ENCODE measurements around the gene FTO. TPM values are rescaled to one million over a fixed set of nuclear protein-coding genes. Genes with fewer than 3 reads are reported as not detected.

The FTO gene
- total RNA-seq, 1 donor from 2014 or later, result 110 TPM

DNA sequence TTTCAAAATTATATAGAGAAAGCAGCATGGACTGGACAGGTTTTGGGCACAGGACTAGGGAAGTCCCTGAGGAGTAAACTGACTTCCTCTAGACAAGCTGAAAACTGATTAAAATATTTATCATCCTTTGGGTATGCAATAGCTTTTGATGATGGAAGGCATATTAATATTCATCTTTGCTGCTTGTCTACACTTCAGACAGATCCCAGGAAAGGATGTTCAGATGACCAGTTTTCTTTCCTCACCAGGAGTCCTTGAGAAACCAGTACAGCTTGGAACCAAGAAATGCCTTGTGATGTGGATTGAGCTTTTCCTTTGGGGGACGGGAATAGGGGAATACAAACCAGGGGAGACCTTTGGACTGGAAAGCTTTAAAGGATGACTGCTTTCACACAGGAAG lies 195.5 kb downstream of the FTO start:
- Mint-ChIP-seq H3K27ac (no peak overlapping the region), H3K36me3 (peaks cover 6% of the 10 kb centered on the region), H3K4me3 (no peak overlapping the region), H3K27me3 (ENCODE audit: insufficient read depth, low read depth) (no peaks in the 10 kb centered on the region), H3K4me1 (peaks cover 23% of the 10 kb centered on the region), H3K9me3 (peaks cover 2% of the 10 kb centered on the region)
- no peak for DNase-seq (ENCODE audit: low spot score)
- Histone ChIP-seq H2AFZ (replicated peaks) (no peak overlapping the region), H3K36me3 (no peaks in the 10 kb centered on the region), H3K27ac (no peak overlapping the region), H3K4me3 (no peak overlapping the region), H3F3A (ENCODE audit: low read depth) (peaks cover 6% of the 10 kb centered on the region), H3K79me2 (ENCODE audit: low read depth) (no peaks in the 10 kb centered on the region), H4K20me1 (ENCODE audit: low read depth) (peaks cover 6% of the 10 kb centered on the region), H3K4me1 (peaks cover 14% of the 10 kb centered on the region), H3K9ac (no peak overlapping the region), H3K9me3 (ENCODE audit: low read depth) (no peaks in the 10 kb centered on the region), H3K27me3 (no peaks in the 10 kb centered on the region), H3K4me2 (no peak overlapping the region)
- TF ChIP-seq EZH2 (IDR thresholded peaks at IDR 0.05) (no peak), EZH2phosphoT487 (IDR thresholded peaks at IDR 0.05) (no peak)
- TF ChIP-seq, protein P1, sequence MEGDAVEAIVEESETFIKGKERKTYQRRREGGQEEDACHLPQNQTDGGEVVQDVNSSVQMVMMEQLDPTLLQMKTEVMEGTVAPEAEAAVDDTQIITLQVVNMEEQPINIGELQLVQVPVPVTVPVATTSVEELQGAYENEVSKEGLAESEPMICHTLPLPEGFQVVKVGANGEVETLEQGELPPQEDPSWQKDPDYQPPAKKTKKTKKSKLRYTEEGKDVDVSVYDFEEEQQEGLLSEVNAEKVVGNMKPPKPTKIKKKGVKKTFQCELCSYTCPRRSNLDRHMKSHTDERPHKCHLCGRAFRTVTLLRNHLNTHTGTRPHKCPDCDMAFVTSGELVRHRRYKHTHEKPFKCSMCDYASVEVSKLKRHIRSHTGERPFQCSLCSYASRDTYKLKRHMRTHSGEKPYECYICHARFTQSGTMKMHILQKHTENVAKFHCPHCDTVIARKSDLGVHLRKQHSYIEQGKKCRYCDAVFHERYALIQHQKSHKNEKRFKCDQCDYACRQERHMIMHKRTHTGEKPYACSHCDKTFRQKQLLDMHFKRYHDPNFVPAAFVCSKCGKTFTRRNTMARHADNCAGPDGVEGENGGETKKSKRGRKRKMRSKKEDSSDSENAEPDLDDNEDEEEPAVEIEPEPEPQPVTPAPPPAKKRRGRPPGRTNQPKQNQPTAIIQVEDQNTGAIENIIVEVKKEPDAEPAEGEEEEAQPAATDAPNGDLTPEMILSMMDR (IDR thresholded peaks at IDR 0.05), result no peak

DNA sequence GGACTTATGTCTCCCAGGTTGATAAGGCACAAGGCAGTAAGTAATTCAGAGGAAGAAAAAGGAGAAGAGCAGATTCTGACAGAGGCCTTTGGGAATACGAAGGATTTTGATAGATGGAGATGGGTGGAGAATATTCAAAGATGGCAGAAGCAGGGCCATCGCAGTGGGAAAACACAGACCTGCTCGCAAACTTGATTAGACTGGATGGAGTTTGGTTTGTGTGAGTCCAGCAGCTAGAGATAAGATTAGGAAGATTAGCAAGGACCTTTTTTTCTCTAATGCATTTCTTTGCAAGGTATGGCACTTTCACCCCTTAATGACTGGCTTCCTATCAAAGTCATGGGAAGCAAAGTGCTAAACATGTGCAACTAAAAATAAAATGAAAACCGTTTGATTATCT lies 196.7 kb downstream of the FTO start:
- no peaks in the 10 kb centered on the region for H3K27me3 Mint-ChIP-seq (ENCODE audit: insufficient read depth, low read depth)
- Histone ChIP-seq H2AFZ (replicated peaks) (no peak overlapping the region), H3K36me3 (no peaks in the 10 kb centered on the region), H3F3A (ENCODE audit: low read depth) (no peaks in the 10 kb centered on the region), H3K9me3 (ENCODE audit: low read depth) (no peaks in the 10 kb centered on the region), H3K27me3 (no peaks in the 10 kb centered on the region), H3K4me3 (no peak overlapping the region), H3K4me1 (peaks cover 3% of the 10 kb centered on the region), H4K20me1 (ENCODE audit: low read depth) (peaks cover 2% of the 10 kb centered on the region), H3K27ac (no peak overlapping the region), H3K4me2 (no peak overlapping the region), H3K79me2 (ENCODE audit: low read depth) (no peaks in the 10 kb centered on the region), H3K9ac (no peak overlapping the region)
- no peak for DNase-seq (ENCODE audit: low spot score)
- peaks cover 2% of the 10 kb centered on the region for H3K9me3 Mint-ChIP-seq
- no peak overlapping the region for H3K27ac Mint-ChIP-seq
- TF ChIP-seq EZH2phosphoT487 (IDR thresholded peaks at IDR 0.05) (no peak), EZH2 (IDR thresholded peaks at IDR 0.05) (no peak)
- TF ChIP-seq, protein P1 (IDR thresholded peaks at IDR 0.05), result no peak
- H3K36me3 Mint-ChIP-seq, result peaks cover 9% of the 10 kb centered on the region
- H3K4me1 Mint-ChIP-seq, result peaks cover 11% of the 10 kb centered on the region
- no peak overlapping the region for H3K4me3 Mint-ChIP-seq

DNA sequence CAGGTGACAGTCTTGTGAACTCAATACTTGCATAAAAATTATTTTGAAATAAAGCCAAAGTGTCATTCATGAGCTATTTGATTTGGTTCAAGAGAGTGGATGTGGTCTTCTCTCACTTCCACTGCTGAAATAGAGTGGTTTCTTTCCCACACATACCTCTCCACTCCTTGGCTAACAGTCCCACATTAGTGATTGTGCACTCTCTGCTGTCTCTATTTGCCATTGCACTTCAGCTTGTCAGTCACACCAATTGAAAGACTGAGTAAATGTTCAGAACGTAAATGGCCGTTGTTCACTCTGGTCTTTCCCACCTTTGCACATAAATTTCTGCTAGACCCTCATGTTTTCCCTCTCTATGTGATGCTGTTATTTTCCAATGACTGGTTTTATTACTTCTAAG lies 197.5 kb downstream of the FTO start:
- Mint-ChIP-seq H3K27me3 (ENCODE audit: insufficient read depth, low read depth) (no peaks in the 10 kb centered on the region), H3K9me3 (peaks cover 2% of the 10 kb centered on the region), H3K36me3 (peaks cover 9% of the 10 kb centered on the region), H3K4me1 (peaks cover 6% of the 10 kb centered on the region), H3K4me3 (no peak overlapping the region), H3K27ac (no peak overlapping the region)
- H3K9me3 ChIP-seq (ENCODE audit: low read depth), result no peaks in the 10 kb centered on the region
- no peaks in the 10 kb centered on the region for H4K20me1 ChIP-seq (ENCODE audit: low read depth)
- H3K4me3 ChIP-seq, result no peak overlapping the region
- no peaks in the 10 kb centered on the region for H3K79me2 ChIP-seq (ENCODE audit: low read depth)
- TF ChIP-seq EZH2phosphoT487 (IDR thresholded peaks at IDR 0.05) (no peak), EZH2 (IDR thresholded peaks at IDR 0.05) (no peak)
- TF ChIP-seq, protein P1 (IDR thresholded peaks at IDR 0.05), result no peak
- no peaks in the 10 kb centered on the region for H3F3A ChIP-seq (ENCODE audit: low read depth)
- H3K27ac ChIP-seq, result no peak overlapping the region
- no peak overlapping the region for H2AFZ ChIP-seq (replicated peaks)
- no peak for DNase-seq (ENCODE audit: low spot score)
- H3K27me3 ChIP-seq, result no peaks in the 10 kb centered on the region
- H3K36me3 ChIP-seq, result no peaks in the 10 kb centered on the region
- H3K9ac ChIP-seq, result no peak overlapping the region
- H3K4me1 ChIP-seq, result no peaks in the 10 kb centered on the region
- H3K4me2 ChIP-seq, result no peak overlapping the region
